Measurements from ENCODE around the gene HDAC11.

GRCh38 chr3:13504161-13504831, 24.2 kb downstream of the HDAC11 start:
- TF ChIP-seq CTCF (IDR thresholded peaks at IDR 0.05) (no peak), POLR2A (IDR thresholded peaks at IDR 0.05) (no peak)
